ENCODE data around the gene STIM2.
A peak's percentile ranks its signal among the peaks of the same experiment; 100 is the strongest.

Gene STIM2

GRCh38 chr4:26837993-26838842, 22.4 kb upstream of the STIM2 start:
- no peak for DNase-seq (ENCODE audit: low spot score)

GRCh38 chr4:26839016-26839415, 21.6 kb upstream of the STIM2 start:
- no peak for DNase-seq (ENCODE audit: low spot score)

GRCh38 chr4:26839534-26839951, 21.1 kb upstream of the STIM2 start:
- peak; percentile 25 for DNase-seq (ENCODE audit: low spot score)

GRCh38 chr4:26840786-26841185, 19.9 kb upstream of the STIM2 start:
- no peak for DNase-seq (ENCODE audit: low spot score)

GRCh38 chr4:26842911-26843310, 17.7 kb upstream of the STIM2 start:
- DNase-seq (ENCODE audit: low spot score), result no peak

GRCh38 chr4:26850528-26850927, 10.1 kb upstream of the STIM2 start:
- no peak for DNase-seq (ENCODE audit: low spot score)

GRCh38 chr4:26851129-26851528, 9.5 kb upstream of the STIM2 start:
- DNase-seq (ENCODE audit: low spot score), result no peak

GRCh38 chr4:26854701-26855100, 5.9 kb upstream of the STIM2 start:
- no peak for DNase-seq (ENCODE audit: low spot score)

- DNase-seq (ENCODE audit: low spot score), result no peak
Measured at GRCh38 chr4:26856906-26857277, 3.7 kb upstream of the STIM2 start.

- peak; percentile 93 for DNase-seq (ENCODE audit: low spot score)
Measured at GRCh38 chr4:26857278-26858034, 3.2 kb upstream of the STIM2 start.

GRCh38 chr4:26858035-26858918, 2.4 kb upstream of the STIM2 start:
- no peak for DNase-seq (ENCODE audit: low spot score)

- DNase-seq (ENCODE audit: low spot score), result no peak
Measured at GRCh38 chr4:26858947-26859401, 1.7 kb upstream of the STIM2 start.

GRCh38 chr4:26859762-26860156, 882 bp upstream of the STIM2 start:
- no peak for DNase-seq (ENCODE audit: low spot score)

- DNase-seq (ENCODE audit: low spot score), result peak; percentile 63
Measured at GRCh38 chr4:26860922-26861433, 337 bp downstream of the STIM2 start.

GRCh38 chr4:26861434-26862186, 969 bp downstream of the STIM2 start:
- DNase-seq (ENCODE audit: low spot score), result peak; percentile 69

- DNase-seq (ENCODE audit: low spot score), result no peak
Measured at GRCh38 chr4:26862381-26862915, 1.8 kb downstream of the STIM2 start.

- DNase-seq (ENCODE audit: low spot score), result no peak
Measured at GRCh38 chr4:26863512-26863911, 2.9 kb downstream of the STIM2 start.

- DNase-seq (ENCODE audit: low spot score), result no peak
Measured at GRCh38 chr4:26864899-26865298, 4.3 kb downstream of the STIM2 start.

GRCh38 chr4:26866203-26866602, 5.6 kb downstream of the STIM2 start:
- DNase-seq (ENCODE audit: low spot score), result no peak

- DNase-seq (ENCODE audit: low spot score), result no peak
Measured at GRCh38 chr4:26866781-26867180, 6.1 kb downstream of the STIM2 start.
